Immature natural killer cell (primary cell): Measurements from ENCODE around the gene ZNF425. TPM values are rescaled to one million over a fixed set of nuclear protein-coding genes. Genes with fewer than 3 reads are reported as not detected.
"Not testable (repeated sequence)": the region's sequence is repeated elsewhere in the genome, so short reads cannot be mapped to it uniquely, and the experiment has no call there.

Experiments used
- DNase-seq, 3 donors: peaks; one replicate each; pipeline ENCODE4 v3.0.0; 2022; ENCODE audit warnings: mixed read lengths in 1 of 3
- H3K27ac Mint-ChIP-seq, 6 donors: one replicate each; pipeline ENCODE4 v1.8.0; 2020; ENCODE audit warnings: mixed read lengths in 6 of 6, mild to moderate bottlenecking in 5 of 6, inconsistent platforms in 4 of 6, moderate library complexity in 3 of 6
- H3K27me3 Mint-ChIP-seq, 3 donors: one replicate each; pipeline ENCODE4 v1.8.0; 2020 to 2021; ENCODE audit warnings: low read depth in 3 of 3, mild to moderate bottlenecking in 3 of 3, mixed read lengths in 3 of 3, moderate library complexity in 3 of 3, inconsistent platforms in 1 of 3
- H3K36me3 Mint-ChIP-seq, 3 donors: one replicate each; pipeline ENCODE4 v1.8.0; 2020; ENCODE audit warnings: mixed read lengths in 3 of 3, inconsistent platforms in 2 of 3, mild to moderate bottlenecking in 2 of 3
- H3K4me1 Mint-ChIP-seq, 2 donors: one replicate each; pipeline ENCODE4 v1.8.0; 2020; ENCODE audit warnings: inconsistent platforms in 2 of 2, mild to moderate bottlenecking in 2 of 2, mixed read lengths in 2 of 2, moderate library complexity in 1 of 2
- H3K4me3 Mint-ChIP-seq, 5 donors: one replicate each; pipeline ENCODE4 v1.8.0; 2020; ENCODE audit warnings: mild to moderate bottlenecking in 5 of 5, mixed read lengths in 5 of 5, inconsistent platforms in 3 of 5, moderate library complexity in 3 of 5
- H3K9me3 Mint-ChIP-seq, 6 donors: one replicate each; pipeline ENCODE4 v1.8.0; 2020; ENCODE audit warnings: mild to moderate bottlenecking in 6 of 6, mixed read lengths in 6 of 6, inconsistent platforms in 4 of 6, moderate library complexity in 3 of 6
- polyA plus RNA-seq, 3 donors: library from polyadenylated mRNA; unstranded; fragments of 300-500 nt; fragmentation: Illumina TruSeq; gene quantifications; one replicate each; pipeline ENCODE4 v1.2.3, GENCODE V29; 2021

Gene ZNF425
- polyA plus RNA-seq, 3 donors from 2014 or later, result 0.20 to 1.9 TPM; not detected in 1

GRCh38 chr7:149109969-149110368 lies 16.2 kb downstream of the ZNF425 start:
- H3K27me3 Mint-ChIP-seq, result peaks cover 0 to 3% (median 0%) of the 10 kb centered on the region in 3 donors
- H3K27ac Mint-ChIP-seq, result no peak overlapping the region
- no peak for DNase-seq
- no peak overlapping the region for H3K4me3 Mint-ChIP-seq
- H3K9me3 Mint-ChIP-seq, result no peaks in the 10 kb centered on the region
- no peaks in the 10 kb centered on the region for H3K4me1 Mint-ChIP-seq
- H3K36me3 Mint-ChIP-seq, result peaks cover 0 to 6% (median 0%) of the 10 kb centered on the region in 3 donors

- H3K4me1 Mint-ChIP-seq, result no peaks in the 10 kb centered on the region
- peaks cover 4 to 9% (median 5%) of the 10 kb centered on the region in 3 donors for H3K36me3 Mint-ChIP-seq
- H3K4me3 Mint-ChIP-seq, result no peak overlapping the region
Observed at GRCh38 chr7:149104749-149105148, 21.4 kb downstream of the ZNF425 start.

GRCh38 chr7:149104214-149104613 lies 21.9 kb downstream of the ZNF425 start:
- H3K36me3 Mint-ChIP-seq, result peaks cover 4 to 9% (median 5%) of the 10 kb centered on the region in 3 donors
- no peak overlapping the region for H3K4me3 Mint-ChIP-seq
- H3K27me3 Mint-ChIP-seq, result peaks cover 0 to 2% (median 2%) of the 10 kb centered on the region in 3 donors
- DNase-seq, result no peak
- no peak overlapping the region for H3K27ac Mint-ChIP-seq
- H3K4me1 Mint-ChIP-seq, result no peaks in the 10 kb centered on the region
- H3K9me3 Mint-ChIP-seq, result no peaks in the 10 kb centered on the region

More at GRCh38 chr7:149104749-149105148, 21.4 kb downstream of the ZNF425 start:
- Mint-ChIP-seq H3K27ac (no peak overlapping the region), H3K27me3 (peaks cover 0 to 2% (median 2%) of the 10 kb centered on the region in 3 donors), H3K9me3 (no peaks in the 10 kb centered on the region)
- DNase-seq, result no peak

- no peak overlapping the region for H3K27ac Mint-ChIP-seq
- no peaks in the 10 kb centered on the region for H3K4me1 Mint-ChIP-seq
- no peaks in the 10 kb centered on the region for H3K9me3 Mint-ChIP-seq
- no peak for DNase-seq
- no peak overlapping the region for H3K4me3 Mint-ChIP-seq
- peaks cover 4 to 9% (median 5%) of the 10 kb centered on the region in 3 donors for H3K36me3 Mint-ChIP-seq
- H3K27me3 Mint-ChIP-seq, result peaks cover 0 to 2% (median 2%) of the 10 kb centered on the region in 3 donors
Observed at GRCh38 chr7:149103424-149103823, 22.7 kb downstream of the ZNF425 start.

GRCh38 chr7:149102666-149103065 lies 23.5 kb downstream of the ZNF425 start:
- DNase-seq, result no peak
- Mint-ChIP-seq H3K4me3 (no peak overlapping the region), H3K27ac (no peak overlapping the region), H3K36me3 (peaks cover 4 to 9% (median 5%) of the 10 kb centered on the region in 3 donors), H3K9me3 (no peaks in the 10 kb centered on the region), H3K4me1 (no peaks in the 10 kb centered on the region), H3K27me3 (peaks cover 0 to 2% (median 2%) of the 10 kb centered on the region in 3 donors)

- H3K27ac Mint-ChIP-seq, result no peak overlapping the region
- no peak for DNase-seq
- H3K36me3 Mint-ChIP-seq, result peaks cover 4 to 9% (median 5%) of the 10 kb centered on the region in 3 donors
- peaks cover 0 to 4% (median 2%) of the 10 kb centered on the region in 3 donors for H3K27me3 Mint-ChIP-seq
- no peaks in the 10 kb centered on the region for H3K4me1 Mint-ChIP-seq
- H3K9me3 Mint-ChIP-seq, result no peaks in the 10 kb centered on the region
- no peak overlapping the region for H3K4me3 Mint-ChIP-seq
Observed at GRCh38 chr7:149100821-149101220, 25.3 kb downstream of the ZNF425 start.

GRCh38 chr7:149099058-149099457 lies 27.1 kb downstream of the ZNF425 start:
- H3K27ac Mint-ChIP-seq, result no peak overlapping the region
- no peaks in the 10 kb centered on the region for H3K9me3 Mint-ChIP-seq
- H3K36me3 Mint-ChIP-seq, result peaks cover 4 to 6% (median 5%) of the 10 kb centered on the region in 3 donors
- no peak overlapping the region for H3K4me3 Mint-ChIP-seq
- H3K4me1 Mint-ChIP-seq, result no peaks in the 10 kb centered on the region
- no peak for DNase-seq
- peaks cover 0 to 4% (median 2%) of the 10 kb centered on the region in 3 donors for H3K27me3 Mint-ChIP-seq

GRCh38 chr7:149097088-149097487 lies 29.0 kb downstream of the ZNF425 start:
- Mint-ChIP-seq H3K9me3 (no peaks in the 10 kb centered on the region), H3K27me3 (peaks cover 0 to 6% (median 2%) of the 10 kb centered on the region in 3 donors), H3K36me3 (no peaks in the 10 kb centered on the region), H3K4me1 (peaks cover 0 to 1% of the 10 kb centered on the region in 2 donors), H3K27ac (no peak overlapping the region), H3K4me3 (no peak overlapping the region)
- DNase-seq, result no peak

GRCh38 chr7:149093228-149093627 lies 32.9 kb downstream of the ZNF425 start:
- peaks cover 13 to 20% of the 10 kb centered on the region in 2 donors for H3K4me1 Mint-ChIP-seq
- H3K36me3 Mint-ChIP-seq, result no peaks in the 10 kb centered on the region
- H3K27me3 Mint-ChIP-seq, result peaks cover 2 to 19% (median 13%) of the 10 kb centered on the region in 3 donors
- no peaks in the 10 kb centered on the region for H3K9me3 Mint-ChIP-seq
- no peak for DNase-seq
- H3K4me3 Mint-ChIP-seq, result peak overlapping the region in 2 of 5 donors; percentile 15 to 45
- peak overlapping the region in 2 of 6 donors; percentile 46 to 78 for H3K27ac Mint-ChIP-seq

GRCh38 chr7:149092244-149092643 lies 33.9 kb downstream of the ZNF425 start:
- peaks cover 2 to 22% (median 13%) of the 10 kb centered on the region in 3 donors for H3K27me3 Mint-ChIP-seq
- H3K27ac Mint-ChIP-seq, result peak overlapping the region in 5 of 6 donors; percentile 4 to 94 (median 48)

GRCh38 chr7:149090397-149091195 lies 35.5 kb downstream of the ZNF425 start, which contains the start of gene ZNF786:
ZNF786 (minus strand) TSS chr7:149090718; CDS start chr7:149090640, 78 bp downstream.
- peak; percentile 89 to 92 (median 92) for DNase-seq
- H3K27me3 Mint-ChIP-seq, result peaks cover 2 to 20% (median 13%) of the 10 kb centered on the region in 3 donors
- peaks cover 0 to 3% (median 0%) of the 10 kb centered on the region in 3 donors for H3K36me3 Mint-ChIP-seq
- H3K4me3 Mint-ChIP-seq, result peak within 1 kb of the TSS; percentile 93 to 99 (median 99)
- H3K27ac Mint-ChIP-seq, result peak within 1 kb of the TSS; percentile 94 to 100 (median 98)
- peaks cover 30 to 35% of the 10 kb centered on the region in 2 donors for H3K4me1 Mint-ChIP-seq
- H3K9me3 Mint-ChIP-seq, result peaks cover 0 to 2% (median 0%) of the 10 kb centered on the region in 6 donors

More at GRCh38 chr7:149092244-149092643, 33.9 kb downstream of the ZNF425 start:
- H3K4me1 Mint-ChIP-seq, result peaks cover 19 to 28% of the 10 kb centered on the region in 2 donors
- DNase-seq, H3K36me3 Mint-ChIP-seq, H3K9me3 Mint-ChIP-seq: not testable (repeated sequence)
- H3K4me3 Mint-ChIP-seq, result peak overlapping the region in 4 of 5 donors; percentile 21 to 93 (median 38)

GRCh38 chr7:149087376-149087775 lies 38.7 kb downstream of the ZNF425 start:
- Mint-ChIP-seq H3K4me3 (peak overlapping the region; percentile 68 to 83 (median 71)), H3K9me3 (peaks cover 0 to 2% (median 0%) of the 10 kb centered on the region in 6 donors)
- peak; percentile 47 to 65 (median 63) for DNase-seq

GRCh38 chr7:149085866-149086265 lies 40.3 kb downstream of the ZNF425 start:
- Mint-ChIP-seq H3K27ac (peak overlapping the region; percentile 9 to 88 (median 58)), H3K4me3 (no peak overlapping the region), H3K36me3 (peaks cover 9 to 18% (median 13%) of the 10 kb centered on the region in 3 donors), H3K27me3 (peaks cover 0 to 14% (median 4%) of the 10 kb centered on the region in 3 donors), H3K4me1 (peaks cover 30 to 41% of the 10 kb centered on the region in 2 donors), H3K9me3 (peaks cover 0 to 2% (median 0%) of the 10 kb centered on the region in 6 donors)
- no peak for DNase-seq

More at GRCh38 chr7:149087376-149087775, 38.7 kb downstream of the ZNF425 start:
- Mint-ChIP-seq H3K27ac (peak overlapping the region; percentile 85 to 96 (median 90)), H3K36me3 (peaks cover 9 to 18% (median 13%) of the 10 kb centered on the region in 3 donors), H3K27me3 (peaks cover 2 to 20% (median 10%) of the 10 kb centered on the region in 3 donors), H3K4me1 (peaks cover 34 to 37% of the 10 kb centered on the region in 2 donors)

- Mint-ChIP-seq H3K27ac (peak overlapping the region in 2 of 6 donors; percentile 8 to 88), H3K4me3 (no peak overlapping the region), H3K27me3 (peaks cover 0 to 3% (median 2%) of the 10 kb centered on the region in 3 donors), H3K36me3 (peaks cover 9 to 18% (median 13%) of the 10 kb centered on the region in 3 donors), H3K9me3 (peaks cover 0 to 2% (median 0%) of the 10 kb centered on the region in 6 donors), H3K4me1 (peaks cover 27 to 41% of the 10 kb centered on the region in 2 donors)
- no peak for DNase-seq
Observed at GRCh38 chr7:149084407-149084806, 41.7 kb downstream of the ZNF425 start.
